ENCODE data around the gene MXD3.
"Not testable (repeated sequence)": the region's sequence is repeated elsewhere in the genome, so short reads cannot be mapped to it uniquely, and the experiment has no call there.

Gene MXD3

DNA sequence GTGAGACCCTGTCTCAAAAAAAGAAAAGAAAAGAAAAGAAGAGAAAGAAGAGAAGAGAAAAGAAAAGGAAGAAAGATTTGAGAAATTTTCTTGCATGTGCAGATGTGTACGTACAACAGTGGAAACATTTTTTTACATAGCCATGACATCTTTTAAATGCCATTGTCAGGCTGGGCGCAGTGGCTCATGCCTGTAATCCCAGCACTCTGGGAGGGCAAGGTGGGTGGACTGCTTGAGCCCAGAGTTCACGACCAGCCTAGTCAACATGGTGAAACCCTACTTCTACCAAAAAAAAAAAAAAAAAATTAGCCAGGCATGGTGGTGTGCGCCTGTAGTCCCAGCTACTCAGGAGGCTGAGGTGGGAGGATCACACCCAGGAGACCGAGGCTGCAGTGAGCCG is 33.2 kb upstream of the MXD3 start:
- H3K4me3 ChIP-seq (ENCODE audit: low read depth, low read length), result no peak overlapping the region
- TF ChIP-seq, protein P1, sequence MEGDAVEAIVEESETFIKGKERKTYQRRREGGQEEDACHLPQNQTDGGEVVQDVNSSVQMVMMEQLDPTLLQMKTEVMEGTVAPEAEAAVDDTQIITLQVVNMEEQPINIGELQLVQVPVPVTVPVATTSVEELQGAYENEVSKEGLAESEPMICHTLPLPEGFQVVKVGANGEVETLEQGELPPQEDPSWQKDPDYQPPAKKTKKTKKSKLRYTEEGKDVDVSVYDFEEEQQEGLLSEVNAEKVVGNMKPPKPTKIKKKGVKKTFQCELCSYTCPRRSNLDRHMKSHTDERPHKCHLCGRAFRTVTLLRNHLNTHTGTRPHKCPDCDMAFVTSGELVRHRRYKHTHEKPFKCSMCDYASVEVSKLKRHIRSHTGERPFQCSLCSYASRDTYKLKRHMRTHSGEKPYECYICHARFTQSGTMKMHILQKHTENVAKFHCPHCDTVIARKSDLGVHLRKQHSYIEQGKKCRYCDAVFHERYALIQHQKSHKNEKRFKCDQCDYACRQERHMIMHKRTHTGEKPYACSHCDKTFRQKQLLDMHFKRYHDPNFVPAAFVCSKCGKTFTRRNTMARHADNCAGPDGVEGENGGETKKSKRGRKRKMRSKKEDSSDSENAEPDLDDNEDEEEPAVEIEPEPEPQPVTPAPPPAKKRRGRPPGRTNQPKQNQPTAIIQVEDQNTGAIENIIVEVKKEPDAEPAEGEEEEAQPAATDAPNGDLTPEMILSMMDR (IDR thresholded peaks at IDR 0.05; ENCODE audit: borderline replicate concordance, insufficient read depth, low read depth, low read length), result no peak

DNA sequence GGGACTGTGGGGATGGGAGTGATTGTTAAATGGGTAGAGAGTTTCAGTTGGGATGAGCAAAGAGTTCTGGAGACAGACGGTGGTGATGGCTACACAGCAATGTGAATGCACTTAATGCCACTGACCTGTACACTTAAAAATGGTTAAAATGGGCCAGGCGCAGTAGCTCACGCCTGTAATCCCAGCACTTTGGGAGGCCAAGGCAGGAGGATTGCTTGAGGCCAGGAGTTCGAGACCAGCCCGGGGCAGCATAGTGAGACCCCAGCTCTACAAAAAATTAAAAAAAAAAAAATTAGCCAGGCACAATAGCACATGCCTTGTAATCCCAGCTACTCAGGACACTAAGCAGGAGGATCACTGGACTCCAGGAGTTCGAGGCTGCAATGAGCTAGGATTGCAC is 32.1 kb upstream of the MXD3 start:
- H3K4me3 ChIP-seq (ENCODE audit: low read depth, low read length), result no peak overlapping the region
- TF ChIP-seq, protein P1 (IDR thresholded peaks at IDR 0.05; ENCODE audit: borderline replicate concordance, insufficient read depth, low read depth, low read length), result no peak

DNA sequence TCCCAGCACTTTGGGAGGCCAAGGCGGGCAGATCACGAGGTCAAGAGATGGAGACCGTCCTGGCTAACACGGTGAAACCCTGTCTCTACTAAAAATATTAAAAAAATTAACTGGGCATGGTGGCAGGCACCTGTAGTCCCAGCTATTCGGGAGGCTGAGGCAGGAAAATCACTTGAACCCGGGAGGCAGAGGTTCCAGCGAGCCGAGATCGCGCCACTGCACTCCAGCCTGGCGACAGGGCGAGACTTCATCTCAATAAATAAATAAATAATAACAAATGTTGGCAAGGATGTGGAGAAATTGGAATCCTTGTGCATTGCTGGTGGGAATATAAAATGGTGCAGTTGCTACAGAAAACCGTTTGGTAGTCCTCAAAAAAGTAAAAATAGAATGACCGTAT is 31.3 kb upstream of the MXD3 start:
- not testable (repeated sequence) for H3K4me3 ChIP-seq (ENCODE audit: low read depth, low read length)

DNA sequence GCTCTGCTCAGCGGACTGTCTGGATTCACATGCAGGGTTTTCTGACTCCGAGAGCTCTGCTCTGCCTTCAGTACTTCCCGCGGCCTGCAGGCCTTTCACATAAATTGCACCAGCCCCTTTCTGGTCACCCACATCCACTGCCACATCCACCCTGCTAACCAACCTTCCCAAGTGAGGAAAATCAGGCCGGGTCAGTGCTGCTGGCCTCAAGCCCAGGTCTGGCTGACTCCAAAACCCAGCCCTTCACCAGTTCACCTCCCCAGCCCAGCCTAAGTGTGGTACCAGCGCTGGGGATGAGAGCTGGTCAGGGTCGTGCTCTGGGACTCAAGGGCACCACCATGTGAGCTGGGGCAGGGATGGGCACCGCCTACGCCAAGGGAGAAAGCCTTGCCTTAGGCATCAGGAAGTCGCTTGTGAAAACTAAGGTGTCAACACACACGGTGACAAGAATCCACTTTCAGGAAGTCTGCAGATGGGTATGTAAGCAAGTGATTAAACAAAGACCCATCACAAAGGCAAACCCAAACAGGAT is 27.5 kb upstream of the MXD3 start:
- no peak overlapping the region for H3K4me3 ChIP-seq (ENCODE audit: low read depth, low read length)
- TF ChIP-seq, protein P1 (IDR thresholded peaks at IDR 0.05; ENCODE audit: borderline replicate concordance, insufficient read depth, low read depth, low read length), result no peak

DNA sequence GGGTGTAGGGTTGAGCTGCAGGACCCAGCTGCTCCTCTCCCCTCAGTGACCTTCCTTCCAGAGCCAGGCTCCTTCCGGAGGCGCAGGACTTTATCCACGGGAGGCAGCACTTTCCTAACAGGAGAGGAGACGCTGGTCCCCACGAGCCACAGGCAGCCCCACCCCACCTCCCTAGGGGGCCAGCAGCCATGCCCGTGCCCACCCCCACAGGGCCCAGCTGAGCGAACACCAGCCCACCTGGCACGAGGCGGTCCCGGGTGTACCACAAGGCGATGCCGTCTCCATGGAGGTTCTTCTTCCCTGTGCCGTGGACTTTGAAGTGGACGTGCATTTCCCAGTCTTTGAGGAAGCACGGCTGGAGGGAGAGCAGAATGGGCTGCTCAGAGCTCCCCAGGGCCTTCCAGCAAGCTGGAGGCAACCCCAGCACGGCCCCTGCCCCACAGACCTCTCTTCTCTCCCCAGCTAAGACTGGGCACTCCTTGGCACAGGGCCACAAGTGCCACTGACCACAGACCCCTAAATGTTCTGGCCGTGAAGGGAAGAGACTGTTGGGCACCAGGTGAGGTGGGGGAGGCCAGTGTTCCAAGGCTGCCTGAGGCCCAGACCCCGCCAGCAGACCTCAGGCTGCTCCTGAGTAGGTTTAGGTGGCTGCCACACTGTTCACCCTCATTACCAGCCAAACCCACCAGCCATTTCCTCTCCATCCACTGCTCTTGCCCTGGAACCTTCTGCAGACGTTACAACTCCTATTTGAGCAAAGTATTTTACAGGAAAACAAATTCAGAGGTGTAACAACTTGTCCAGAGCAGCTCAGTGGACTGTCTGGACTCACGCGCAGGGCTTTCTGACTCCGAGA is 26.8 kb upstream of the MXD3 start:
- TF ChIP-seq, protein P1 (IDR thresholded peaks at IDR 0.05; ENCODE audit: borderline replicate concordance, insufficient read depth, low read depth, low read length), result no peak
- no peak overlapping the region for H3K4me3 ChIP-seq (ENCODE audit: low read depth, low read length)

DNA sequence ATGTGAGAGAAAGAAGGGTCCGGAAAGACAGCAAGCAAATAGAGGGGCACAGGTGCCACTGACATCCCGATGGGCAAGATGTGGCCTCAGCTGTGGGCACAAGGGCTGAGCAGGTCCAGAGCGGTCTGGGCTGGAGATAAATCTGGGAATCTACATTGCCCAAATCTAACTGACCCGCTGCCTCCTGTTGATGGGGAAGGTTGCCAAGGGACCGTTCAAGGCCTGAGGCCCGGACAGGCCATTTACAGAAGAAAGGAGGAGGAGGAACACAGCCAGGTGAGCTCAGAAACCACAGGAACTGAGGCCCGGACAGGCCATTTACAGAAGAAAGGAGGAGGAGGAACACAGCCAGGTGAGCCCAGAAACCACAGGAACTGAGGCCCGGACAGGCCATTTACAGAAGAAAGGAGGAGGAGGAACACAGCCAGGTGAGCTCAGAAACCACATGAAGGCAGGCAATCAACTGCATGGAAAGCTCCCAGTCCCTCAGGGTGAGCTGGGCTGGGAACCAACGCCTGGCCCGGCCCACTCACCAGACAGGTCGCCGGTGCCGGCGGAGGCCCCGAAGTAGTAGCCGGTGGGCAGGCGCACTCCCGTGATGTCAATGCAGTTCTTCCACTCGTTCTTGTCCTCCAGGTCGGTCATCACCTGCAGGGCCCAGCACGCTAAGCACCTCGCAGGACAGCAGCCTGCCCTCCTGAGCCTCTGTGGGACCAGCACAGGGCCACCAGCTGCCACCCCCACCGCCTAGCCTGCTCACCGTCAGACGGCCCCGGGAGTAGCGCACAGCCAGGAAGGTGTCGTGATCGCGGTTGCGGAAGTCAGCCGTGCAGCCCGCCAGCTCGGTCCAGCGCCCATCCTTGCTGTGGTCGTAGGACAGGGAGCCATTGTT is 25.2 kb upstream of the MXD3 start:
- TF ChIP-seq, protein P1 (IDR thresholded peaks at IDR 0.05; ENCODE audit: borderline replicate concordance, insufficient read depth, low read depth, low read length), result no peak
- H3K4me3 ChIP-seq (ENCODE audit: low read depth, low read length), result no peak overlapping the region

DNA sequence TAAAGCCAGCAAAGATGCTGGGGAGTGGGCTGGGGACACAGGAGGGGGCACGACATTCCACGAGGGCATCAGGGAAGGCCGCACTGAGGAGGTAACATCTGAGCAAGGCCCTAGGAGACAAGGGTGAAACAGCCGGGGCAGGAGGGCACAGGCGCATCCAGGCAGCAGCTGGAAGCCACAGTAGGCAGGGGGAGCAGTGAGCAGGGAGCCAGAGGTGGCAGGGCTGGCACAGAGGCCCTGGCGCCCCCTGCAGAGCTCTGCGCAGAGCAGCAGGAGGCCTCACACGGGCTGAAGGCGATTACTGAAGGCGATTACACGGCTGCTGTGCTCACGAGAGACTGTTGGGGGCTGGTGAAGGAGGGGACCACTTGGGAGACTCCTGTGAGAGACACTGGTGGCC is 24.4 kb upstream of the MXD3 start:
- TF ChIP-seq, protein P1 (IDR thresholded peaks at IDR 0.05; ENCODE audit: borderline replicate concordance, insufficient read depth, low read depth, low read length), result 0 out of 2 replicates have a peak, but pooled peaks have one; percentile 28
- H3K4me3 ChIP-seq (ENCODE audit: low read depth, low read length), result no peak overlapping the region

Data from GM12875 (cell line).